CD4-positive, alpha-beta T cell (primary cell): Measurements from ENCODE around the gene SSNA1. TPM values are rescaled to one million over a fixed set of nuclear protein-coding genes. Genes with fewer than 3 reads are reported as not detected.
A peak's percentile ranks its signal among the peaks of the same experiment; 100 is the strongest.

Source experiments
- ATAC-seq: fragments of 200-7000 bp; cut with Tn5 transposase; one replicate; pipeline ENCODE4 v1.10.0; 2022; ENCODE audit warnings: mild to moderate bottlenecking; ENCODE audit not compliant: poor library complexity
- CTCF ChIA-PET: fragments of 350-600 bp; sonication (Branson Sonifier 250); formaldehyde crosslinking; loops from one replicate; lab custom pipeline; 2021; ENCODE audit warnings: antibody characterized with exemption, inconsistent platforms; lab: Charles Lee
- POLR2A ChIA-PET: fragments of 350-600 bp; sonication (Branson Sonifier 250); formaldehyde crosslinking; loops from one replicate; lab custom pipeline; 2021; ENCODE audit warnings: antibody characterized with exemption, inconsistent platforms; lab: Charles Lee
- DNase-seq, 14 experiments: peaks; one replicate each; pipeline ENCODE4 v3.0.0-alpha.2; 2013 to 2020; ENCODE audit warnings: mixed read lengths in 2 of 14
- H3K27ac ChIP-seq, 2 donors: one replicate each; pipeline versions ENCODE4 v1.5.1 to v1.7.0; 2013; ENCODE audit warnings: low read length in 2 of 2, low read depth in 1 of 2, mild to moderate bottlenecking in 1 of 2
- H3K27me3 ChIP-seq, 2 experiments: 1 replicate in 1 of 2; 2 replicates in 1 of 2; pipeline versions ENCODE4 v1.6.1 to v1.7.0; 2013; ENCODE audit warnings: low read length in 2 of 2, control low read depth in 1 of 2, mild to moderate bottlenecking in 1 of 2, moderate library complexity in 1 of 2; ENCODE audit not compliant: insufficient read depth in 2 of 2, control insufficient read depth in 1 of 2
- H3K36me3 ChIP-seq: one replicate; pipeline ENCODE4 v1.6.1; 2013; ENCODE audit warnings: low read length, control low read depth; ENCODE audit not compliant: insufficient read depth
- H3K4me1 ChIP-seq: one replicate; pipeline ENCODE4 v1.6.1; 2013; ENCODE audit warnings: low read length, control low read depth; ENCODE audit not compliant: insufficient read depth
- H3K4me3 ChIP-seq: one replicate; pipeline ENCODE4 v1.5.1; 2013; ENCODE audit warnings: mild to moderate bottlenecking, low read length, moderate library complexity
- H3K9me3 ChIP-seq, 2 experiments: 1 replicate in 1 of 2; 2 replicates in 1 of 2; pipeline versions ENCODE4 v1.6.1 to v1.7.0; 2013; ENCODE audit warnings: low read length in 2 of 2, mild to moderate bottlenecking in 2 of 2, control low read depth in 1 of 2, moderate library complexity in 1 of 2; ENCODE audit not compliant: control insufficient read depth in 1 of 2, insufficient read depth in 1 of 2
- H3K27ac Mint-ChIP-seq: one replicate; pipeline ENCODE4 v1.8.0; 2020; ENCODE audit warnings: mixed read lengths
- H3K27me3 Mint-ChIP-seq: one replicate; pipeline ENCODE4 v1.8.0; 2021; ENCODE audit warnings: mixed read lengths
- H3K36me3 Mint-ChIP-seq: one replicate; pipeline ENCODE4 v1.8.0; 2021; ENCODE audit warnings: low read depth, mixed read lengths
- H3K4me1 Mint-ChIP-seq: one replicate; pipeline ENCODE4 v1.8.0; 2021; ENCODE audit warnings: low read depth, mixed read lengths
- H3K4me3 Mint-ChIP-seq: one replicate; pipeline ENCODE4 v1.8.0; 2020; ENCODE audit warnings: mild to moderate bottlenecking, mixed read lengths
- H3K9me3 Mint-ChIP-seq: one replicate; pipeline ENCODE4 v1.8.0; 2020; ENCODE audit warnings: mixed read lengths
- intact Hi-C, 2 experiments: fragments of 100-400 bp; cut with DNase I in 1 of 2; cut with micrococcal nuclease in 1 of 2; formaldehyde crosslinking; loops; one replicate each; pipeline versions ENCODE4 v1.15.1 to v1.9.0; 2023 to 2025; cut with DNase I, micrococcal nuclease
- total RNA-seq, 174 experiments: library from RNA in 2 of 174; stranded (reverse) in 2 of 174; gene quantifications; one replicate each; pipeline ENCODE4 v1.2.3 and lab custom pipeline; 2021 to 2026
- TF ChIP-seq, protein P1 (sequence below): fragments of 200-600 bp; IDR thresholded peaks from one replicate; pipeline ENCODE4 v1.8.0; 2022; ENCODE audit warnings: antibody characterized with exemption, mild to moderate bottlenecking

SSNA1 gene
- total RNA-seq, 2 experiments from 2014 or later, result 30.1 to 30.5 TPM

DNA sequence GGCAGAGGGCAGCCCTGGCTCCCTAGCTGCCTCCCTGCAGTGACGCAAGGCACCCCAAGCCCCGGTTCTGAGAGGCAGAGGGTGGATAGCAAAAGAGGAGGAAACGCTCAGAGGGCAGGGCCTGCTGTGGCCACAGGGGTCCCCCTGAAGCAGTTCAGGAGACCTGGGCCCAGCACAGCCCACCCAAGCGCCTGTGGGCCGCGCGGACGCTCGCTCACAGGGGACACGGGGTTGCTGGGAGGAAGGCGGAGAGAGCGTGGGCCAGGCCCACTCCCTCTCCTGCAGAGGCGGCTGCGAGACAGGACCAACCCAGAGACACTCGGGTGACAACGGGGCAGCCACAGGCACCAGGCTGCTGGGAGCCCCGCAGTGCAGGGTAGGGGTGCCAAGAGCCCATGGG lies 8.7 kb upstream of the SSNA1 start:
- H3K27ac Mint-ChIP-seq, result no peak overlapping the region
- no peak overlapping the region for H3K27ac ChIP-seq
- ChIA-PET CTCF (interaction anchor here (1.8 kb wide), 1 partner anchor 84 kb away, joined by 3 read pairs; no protein-coding TSS in a partner anchor), POLR2A (no interaction called here)
- H3K9me3 Mint-ChIP-seq, result no peaks in the 10 kb centered on the region
- no peaks in the 10 kb centered on the region for H3K27me3 ChIP-seq
- H3K4me3 Mint-ChIP-seq, result no peak overlapping the region
- intact Hi-C loops, result loop anchor here in 1 of 2 experiments (10.0 kb wide), 1 partner anchor 55 kb away; no protein-coding TSS in a partner anchor
- H3K4me1 Mint-ChIP-seq, result peaks cover 8% of the 10 kb centered on the region
- DNase-seq, result no peak
- H3K36me3 ChIP-seq, result peaks cover 59% of the 10 kb centered on the region
- H3K4me3 ChIP-seq, result no peak overlapping the region
- H3K27me3 Mint-ChIP-seq, result no peaks in the 10 kb centered on the region
- peaks cover 54% of the 10 kb centered on the region for H3K36me3 Mint-ChIP-seq
- peaks cover 11% of the 10 kb centered on the region for H3K4me1 ChIP-seq
- TF ChIP-seq, protein P1, sequence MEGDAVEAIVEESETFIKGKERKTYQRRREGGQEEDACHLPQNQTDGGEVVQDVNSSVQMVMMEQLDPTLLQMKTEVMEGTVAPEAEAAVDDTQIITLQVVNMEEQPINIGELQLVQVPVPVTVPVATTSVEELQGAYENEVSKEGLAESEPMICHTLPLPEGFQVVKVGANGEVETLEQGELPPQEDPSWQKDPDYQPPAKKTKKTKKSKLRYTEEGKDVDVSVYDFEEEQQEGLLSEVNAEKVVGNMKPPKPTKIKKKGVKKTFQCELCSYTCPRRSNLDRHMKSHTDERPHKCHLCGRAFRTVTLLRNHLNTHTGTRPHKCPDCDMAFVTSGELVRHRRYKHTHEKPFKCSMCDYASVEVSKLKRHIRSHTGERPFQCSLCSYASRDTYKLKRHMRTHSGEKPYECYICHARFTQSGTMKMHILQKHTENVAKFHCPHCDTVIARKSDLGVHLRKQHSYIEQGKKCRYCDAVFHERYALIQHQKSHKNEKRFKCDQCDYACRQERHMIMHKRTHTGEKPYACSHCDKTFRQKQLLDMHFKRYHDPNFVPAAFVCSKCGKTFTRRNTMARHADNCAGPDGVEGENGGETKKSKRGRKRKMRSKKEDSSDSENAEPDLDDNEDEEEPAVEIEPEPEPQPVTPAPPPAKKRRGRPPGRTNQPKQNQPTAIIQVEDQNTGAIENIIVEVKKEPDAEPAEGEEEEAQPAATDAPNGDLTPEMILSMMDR, result no peak
- no peak for ATAC-seq
- no peaks in the 10 kb centered on the region for H3K9me3 ChIP-seq

DNA sequence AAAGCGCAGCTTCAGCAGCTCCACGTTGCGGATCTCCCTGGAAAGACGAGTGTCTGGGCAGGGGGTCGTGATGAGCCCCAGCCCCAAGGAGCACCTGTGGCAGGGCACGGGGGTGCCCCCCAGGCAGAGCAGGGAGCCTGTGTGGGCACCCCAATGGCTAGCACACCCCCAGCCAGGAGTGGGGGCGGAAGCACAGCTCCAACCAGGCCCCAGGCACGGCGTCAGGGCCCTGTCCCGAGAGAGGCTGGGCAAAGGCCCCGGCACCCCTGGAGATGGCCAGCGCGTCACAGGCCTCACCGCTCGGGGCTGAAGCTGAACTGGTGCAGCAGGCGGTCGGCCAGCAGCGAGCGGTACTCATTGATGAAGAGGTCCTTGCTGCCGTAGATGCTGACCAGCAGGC lies 8.0 kb upstream of the SSNA1 start:
- POLR2A ChIA-PET, result interaction anchor here (0.8 kb wide), 1 partner anchor 11 kb away, joined by 3 read pairs; no protein-coding TSS in a partner anchor
- Mint-ChIP-seq H3K36me3 (peaks cover 57% of the 10 kb centered on the region), H3K9me3 (no peaks in the 10 kb centered on the region), H3K4me1 (peaks cover 8% of the 10 kb centered on the region), H3K4me3 (no peak overlapping the region), H3K27ac (no peak overlapping the region), H3K27me3 (no peaks in the 10 kb centered on the region)
- intact Hi-C loops, result no loop called here
- Histone ChIP-seq H3K4me3 (no peak overlapping the region), H3K4me1 (peaks cover 9% of the 10 kb centered on the region), H3K36me3 (peaks cover 64% of the 10 kb centered on the region), H3K27ac (no peak overlapping the region), H3K9me3 (no peaks in the 10 kb centered on the region), H3K27me3 (no peaks in the 10 kb centered on the region)
- no peak for ATAC-seq
- CTCF ChIA-PET, result interaction anchor here (1.8 kb wide), 1 partner anchor 85 kb away, joined by 3 read pairs; no protein-coding TSS in a partner anchor
- no peak for DNase-seq
- TF ChIP-seq, protein P1, result no peak

GRCh38 chr9:137181680-137182079 lies 6.8 kb upstream of the SSNA1 start:
- CTCF ChIA-PET, result no interaction called here
- ATAC-seq, result no peak

More at GRCh38 chr9:137181680-137182079, 6.8 kb upstream of the SSNA1 start:
- peaks cover 8% of the 10 kb centered on the region for H3K4me1 Mint-ChIP-seq
- POLR2A ChIA-PET, result no interaction called here
- TF ChIP-seq, protein P1, result no peak
- H3K36me3 Mint-ChIP-seq, result peaks cover 63% of the 10 kb centered on the region
- no peak overlapping the region for H3K27ac Mint-ChIP-seq
- no peaks in the 10 kb centered on the region for H3K9me3 ChIP-seq
- H3K4me3 ChIP-seq, result no peak overlapping the region
- no peaks in the 10 kb centered on the region for H3K9me3 Mint-ChIP-seq
- H3K4me1 ChIP-seq, result peaks cover 16% of the 10 kb centered on the region
- H3K27me3 ChIP-seq, result no peaks in the 10 kb centered on the region
- H3K4me3 Mint-ChIP-seq, result peak overlapping the region; percentile 30
- intact Hi-C loops, result no loop called here
- DNase-seq, result no peak
- H3K27ac ChIP-seq, result no peak overlapping the region
- peaks cover 71% of the 10 kb centered on the region for H3K36me3 ChIP-seq
- no peaks in the 10 kb centered on the region for H3K27me3 Mint-ChIP-seq
